ENCODE measurements around the gene MYORG. TPM values are rescaled to one million over a fixed set of nuclear protein-coding genes. Genes with fewer than 3 reads are reported as not detected.
A peak's percentile ranks its signal among the peaks of the same experiment; 100 is the strongest.

MYORG gene
- total and polyA plus RNA-seq, 9 of the 15 experiments (the other 6 are each of a cell fraction or from before 2014, with no cell fraction given) = 0.06 to 0.82 (median 0.18) TPM

GRCh38 chr9:34375901-34376595 lies 650 bp downstream of the MYORG start (continued):
- TF ChIP-seq MXD1 (CRISPR knock-in tag; IDR thresholded peaks at IDR 0.05; ENCODE audit: borderline replicate concordance, poor library complexity, severe bottlenecking) = no peak
- TF ChIP-seq GATA2 (CRISPR knock-in tag; IDR thresholded peaks at IDR 0.05) = peak; percentile 36; the same call in 1 of the 2 replicates
- peak; percentile 41; the same call in 1 of the 2 replicates for TF ChIP-seq CTBP1 (IDR thresholded peaks at IDR 0.05; ENCODE audit: borderline replicate concordance)
- TF ChIP-seq MECOM (CRISPR knock-in tag; IDR thresholded peaks at IDR 0.05) = no peak
- TF ChIP-seq POU5F1 (IDR thresholded peaks at IDR 0.05; ENCODE audit: borderline replicate concordance, low read depth, low read length, partially characterized antibody) = no peak
- no peak for TF ChIP-seq THAP7 (CRISPR knock-in tag; IDR thresholded peaks at IDR 0.05)
- no peak for TF ChIP-seq ZBTB17 (CRISPR knock-in tag; IDR thresholded peaks at IDR 0.05)
- no peak for TF ChIP-seq ZFX (CRISPR knock-in tag; IDR thresholded peaks at IDR 0.05)
- no peak for TF ChIP-seq CSDE1 (IDR thresholded peaks at IDR 0.05)
- peak; percentile 79 for TF ChIP-seq ZNF134 (CRISPR knock-in tag; conservative IDR thresholded peaks at IDR 0.05)
- peak in 2 of 3 experiments; percentile 15 to 30; a peak in 1 of 6 replicates for TF ChIP-seq CTCF (IDR thresholded peaks at IDR 0.05 in 2 of 3, conservative IDR thresholded peaks at IDR 0.05 in 1 of 3; ENCODE audit: insufficient read depth in 2 of 3, low read depth in 1 of 3, low read length in 3 of 3)

All from K562 (cell line).